OCI-LY7 (cell line): ENCODE data around the gene ZNF565. TPM values are rescaled to one million over a fixed set of nuclear protein-coding genes. Genes with fewer than 3 reads are reported as not detected.

Experiments used
- BruUV-seq: library from RNA; stranded (reverse); fragments of 400-500 nt; replicated peaks from 2 replicates; lab custom pipeline; 2021; lab: Mats Ljungman, UMichigan
- CTCF ChIA-PET: fragments of 300-600 bp; sonication (Branson Sonifier 250); formaldehyde crosslinking; loops from one replicate; lab custom pipeline; 2022; ENCODE audit warnings: antibody characterized with exemption; ENCODE audit not compliant: unreplicated experiment; lab: Charles Lee
- POLR2A ChIA-PET: fragments of 300-600 bp; sonication (Branson Sonifier 250); formaldehyde crosslinking; loops from one replicate; lab custom pipeline; 2022; ENCODE audit warnings: antibody characterized with exemption; lab: Charles Lee
- DNase-seq: peaks from one replicate; pipeline ENCODE4 v3.0.0-alpha.2; 2015; ENCODE audit warnings: low spot score
- H2AFZ ChIP-seq: fragments of 200-600 bp; sonication (generic), shearing (Covaris generic); 2 replicates; pipeline ENCODE4 v1.6.1; 2014; ENCODE audit warnings: mild to moderate bottlenecking, antibody characterized with exemption, low read length, moderate library complexity
- H3K27ac ChIP-seq: fragments of 200-600 bp; sonication (generic); 2 replicates; pipeline ENCODE4 v1.5.1; 2014; ENCODE audit warnings: mixed run types, low read depth, mild to moderate bottlenecking, moderate library complexity, low read length, inconsistent platforms; ENCODE audit not compliant: poor library complexity, severe bottlenecking
- H3K36me3 ChIP-seq: fragments of 200-600 bp; sonication (generic); 2 replicates; pipeline ENCODE4 v1.6.1; 2014; ENCODE audit warnings: mild to moderate bottlenecking, antibody characterized with exemption, low read length, moderate library complexity, mixed read lengths; ENCODE audit not compliant: insufficient read depth
- H3K4me1 ChIP-seq: fragments of 200-600 bp; sonication (generic); 2 replicates; pipeline ENCODE4 v1.5.1; 2014; ENCODE audit warnings: mild to moderate bottlenecking, low read length; ENCODE audit not compliant: insufficient read depth, poor library complexity, severe bottlenecking
- H3K4me2 ChIP-seq: fragments of 200-600 bp; sonication (generic); 2 replicates; pipeline ENCODE4 v1.6.1; 2014; ENCODE audit warnings: mild to moderate bottlenecking, low read length
- H3K4me3 ChIP-seq: fragments of 200-600 bp; sonication (generic); 2 replicates; pipeline ENCODE4 v1.5.1; 2014; ENCODE audit warnings: mild to moderate bottlenecking, low read depth, low read length; ENCODE audit not compliant: poor library complexity, severe bottlenecking
- H3K79me2 ChIP-seq: fragments of 200-600 bp; sonication (generic); 2 replicates; pipeline ENCODE4 v1.6.1; 2016; ENCODE audit warnings: low read depth, mild to moderate bottlenecking, low read length, moderate library complexity, mixed read lengths; ENCODE audit not compliant: insufficient read depth
- H3K9me2 ChIP-seq: fragments of 200-600 bp; sonication (generic); 2 replicates; pipeline ENCODE4 v1.6.1; 2016; ENCODE audit warnings: mild to moderate bottlenecking, low read length, mixed read lengths; ENCODE audit not compliant: insufficient read depth
- H3K9me3 ChIP-seq: fragments of 200-600 bp; sonication (generic); 2 replicates; pipeline ENCODE4 v1.6.1; 2014; ENCODE audit warnings: mild to moderate bottlenecking, mixed run types, low read length, mixed read lengths
- H4K20me1 ChIP-seq: fragments of 200-600 bp; sonication (generic); 2 replicates; pipeline ENCODE4 v1.6.1; 2014; ENCODE audit warnings: mild to moderate bottlenecking, antibody characterized with exemption, low read length, moderate library complexity, mixed read lengths; ENCODE audit not compliant: insufficient read depth
- EZH2phosphoT487 ChIP-seq: fragments of 200-600 bp; sonication (generic); IDR thresholded peaks from 2 replicates; pipeline ENCODE4 v1.6.1; 2018; ENCODE audit warnings: low read depth, borderline replicate concordance, mild to moderate bottlenecking, mixed run types, antibody characterized with exemption, low read length, moderate library complexity, mixed read lengths
- intact Hi-C: fragments of 100-400 bp; cut with micrococcal nuclease; formaldehyde crosslinking; loops from one replicate; pipeline ENCODE4 v1.10.0; 2022; ENCODE audit not compliant: unreplicated experiment
- total RNA-seq, 2 experiments: library from RNA; depleted of rRNA in 1 of 2; stranded (reverse); fragments of >200 nt in 1 of 2; shearing (Covaris generic) in 1 of 2; gene quantifications; 2 replicates each; pipeline ENCODE4 v1.2.3, GENCODE V29; 2014 to 2022
- TF ChIP-seq, protein P1 (sequence below): fragments of 200-600 bp; sonication (generic); conservative IDR thresholded peaks from 2 replicates; pipeline ENCODE4 v1.5.1; 2014; ENCODE audit warnings: mild to moderate bottlenecking, antibody characterized with exemption, low read length, moderate library complexity, mixed read lengths

ZNF565 gene
- total RNA-seq, 2 experiments from 2014 or later, result 2.1 to 3.2 TPM

DNA sequence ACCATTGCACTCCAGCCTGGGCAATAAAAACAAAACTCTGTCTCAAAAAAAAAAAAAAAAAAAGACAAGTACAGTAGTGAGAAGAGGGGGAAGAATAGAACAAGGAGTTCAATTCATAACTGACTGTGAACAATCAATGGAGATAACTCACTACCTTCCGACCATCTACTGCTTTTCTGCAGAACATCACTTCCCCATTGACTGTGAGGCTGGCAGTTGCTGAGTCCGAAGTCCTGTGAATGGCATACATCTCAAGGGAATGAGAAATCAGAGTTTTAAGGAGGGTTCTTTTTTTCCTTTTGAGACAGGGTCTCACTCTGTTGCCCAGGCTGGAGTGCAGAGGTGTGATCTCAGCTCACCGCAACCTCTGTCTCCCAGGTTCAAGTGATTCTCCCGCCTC, 11.2 kb downstream of the ZNF565 start:
- H3K9me3 ChIP-seq, result no peaks in the 10 kb centered on the region
- H2AFZ ChIP-seq, result no peak overlapping the region
- TF ChIP-seq EZH2phosphoT487, result no peak
- TF ChIP-seq, protein P1, sequence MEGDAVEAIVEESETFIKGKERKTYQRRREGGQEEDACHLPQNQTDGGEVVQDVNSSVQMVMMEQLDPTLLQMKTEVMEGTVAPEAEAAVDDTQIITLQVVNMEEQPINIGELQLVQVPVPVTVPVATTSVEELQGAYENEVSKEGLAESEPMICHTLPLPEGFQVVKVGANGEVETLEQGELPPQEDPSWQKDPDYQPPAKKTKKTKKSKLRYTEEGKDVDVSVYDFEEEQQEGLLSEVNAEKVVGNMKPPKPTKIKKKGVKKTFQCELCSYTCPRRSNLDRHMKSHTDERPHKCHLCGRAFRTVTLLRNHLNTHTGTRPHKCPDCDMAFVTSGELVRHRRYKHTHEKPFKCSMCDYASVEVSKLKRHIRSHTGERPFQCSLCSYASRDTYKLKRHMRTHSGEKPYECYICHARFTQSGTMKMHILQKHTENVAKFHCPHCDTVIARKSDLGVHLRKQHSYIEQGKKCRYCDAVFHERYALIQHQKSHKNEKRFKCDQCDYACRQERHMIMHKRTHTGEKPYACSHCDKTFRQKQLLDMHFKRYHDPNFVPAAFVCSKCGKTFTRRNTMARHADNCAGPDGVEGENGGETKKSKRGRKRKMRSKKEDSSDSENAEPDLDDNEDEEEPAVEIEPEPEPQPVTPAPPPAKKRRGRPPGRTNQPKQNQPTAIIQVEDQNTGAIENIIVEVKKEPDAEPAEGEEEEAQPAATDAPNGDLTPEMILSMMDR, result no peak
- CTCF ChIA-PET, result no interaction called here
- H3K27ac ChIP-seq, result no peak overlapping the region
- DNase-seq, result no peak
- POLR2A ChIA-PET, result interaction anchor here (0.7 kb wide), 1 partner anchor 277 kb away, joined by 7 read pairs; no protein-coding TSS in a partner anchor
- H3K9me2 ChIP-seq, result no peaks in the 10 kb centered on the region
- H3K79me2 ChIP-seq, result no peaks in the 10 kb centered on the region
- H3K36me3 ChIP-seq, result no peaks in the 10 kb centered on the region
- no peak overlapping the region for H3K4me3 ChIP-seq
- peaks cover 10% of the 10 kb centered on the region for H3K4me1 ChIP-seq
- intact Hi-C loops, result no loop called here
- H3K4me2 ChIP-seq, result no peak overlapping the region
- no TSS peak for BruUV-seq
- H4K20me1 ChIP-seq, result no peaks in the 10 kb centered on the region

DNA sequence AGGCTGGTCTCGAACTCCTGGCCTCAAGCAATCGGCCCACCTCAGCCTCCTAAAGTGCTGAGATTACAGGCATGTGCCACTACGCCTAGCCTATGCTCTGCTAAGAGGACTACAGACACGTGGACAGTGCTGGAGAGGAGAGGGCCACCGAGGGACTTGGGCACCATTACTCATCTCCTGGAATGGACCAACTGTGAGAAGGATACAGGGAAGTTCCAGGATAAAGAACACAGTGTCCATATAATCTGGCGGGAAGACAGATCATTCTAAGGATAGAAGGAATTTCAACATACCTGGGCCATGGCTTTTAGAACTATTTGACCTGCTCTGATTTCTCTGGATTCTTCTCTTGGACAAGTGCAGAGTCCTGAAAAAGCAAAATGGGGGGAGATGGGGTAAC, 12.8 kb downstream of the ZNF565 start:
- no TSS peak for BruUV-seq
- intact Hi-C loops, result no loop called here
- TF ChIP-seq, protein P1, result no peak
- no peak for TF ChIP-seq EZH2phosphoT487
- Histone ChIP-seq H3K9me2 (no peaks in the 10 kb centered on the region), H3K4me1 (peaks cover under 1% of the 10 kb centered on the region), H3K27ac (no peak overlapping the region), H2AFZ (no peak overlapping the region), H3K9me3 (no peaks in the 10 kb centered on the region), H3K4me3 (no peak overlapping the region), H3K79me2 (no peaks in the 10 kb centered on the region), H3K4me2 (no peak overlapping the region), H3K36me3 (no peaks in the 10 kb centered on the region), H4K20me1 (no peaks in the 10 kb centered on the region)
- DNase-seq, result no peak
- POLR2A ChIA-PET, result interaction anchor here (1.0 kb wide), 1 partner anchor 13 kb away, joined by 6 read pairs; the partner anchor contains the start of genes ZNF146 and ZNF565
- CTCF ChIA-PET, result no interaction called here

DNA sequence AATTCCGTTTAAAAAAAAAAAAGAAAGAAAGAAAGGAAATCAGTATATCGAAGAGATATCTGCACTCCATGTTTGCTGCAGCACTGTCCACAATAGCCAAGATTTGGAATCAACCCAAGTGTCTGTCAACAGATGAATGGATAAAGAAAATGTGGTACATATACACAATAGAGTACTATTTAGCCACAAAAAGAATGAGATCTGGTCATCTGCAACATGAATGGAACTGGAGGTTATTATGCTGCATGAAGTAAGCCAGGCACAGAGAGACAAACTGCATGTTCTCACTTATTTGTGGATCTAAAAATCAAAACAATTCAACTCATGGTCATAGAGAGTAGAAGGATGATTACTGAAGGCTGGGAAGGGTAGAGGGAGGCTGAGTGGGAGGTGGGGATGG, 16.3 kb downstream of the ZNF565 start:
- DNase-seq, result no peak
- CTCF ChIA-PET, result no interaction called here
- no peak overlapping the region for H3K4me3 ChIP-seq
- BruUV-seq, result no TSS peak
- H2AFZ ChIP-seq, result no peak overlapping the region
- H3K79me2 ChIP-seq, result no peaks in the 10 kb centered on the region
- TF ChIP-seq EZH2phosphoT487, result no peak
- TF ChIP-seq, protein P1, result no peak
- peaks cover 10% of the 10 kb centered on the region for H3K4me1 ChIP-seq
- intact Hi-C loops, result no loop called here
- H3K27ac ChIP-seq, result no peak overlapping the region
- no peaks in the 10 kb centered on the region for H3K36me3 ChIP-seq
- H4K20me1 ChIP-seq, result no peaks in the 10 kb centered on the region
- H3K9me2 ChIP-seq, result no peaks in the 10 kb centered on the region
- H3K9me3 ChIP-seq, result no peaks in the 10 kb centered on the region
- no peak overlapping the region for H3K4me2 ChIP-seq
- POLR2A ChIA-PET, result interaction anchor here (1.2 kb wide), 1 partner anchor 16 kb away, joined by 3 read pairs; the partner anchor contains the start of gene ZNF565
